ENCODE data around the gene THOC5.

Gene THOC5

DNA sequence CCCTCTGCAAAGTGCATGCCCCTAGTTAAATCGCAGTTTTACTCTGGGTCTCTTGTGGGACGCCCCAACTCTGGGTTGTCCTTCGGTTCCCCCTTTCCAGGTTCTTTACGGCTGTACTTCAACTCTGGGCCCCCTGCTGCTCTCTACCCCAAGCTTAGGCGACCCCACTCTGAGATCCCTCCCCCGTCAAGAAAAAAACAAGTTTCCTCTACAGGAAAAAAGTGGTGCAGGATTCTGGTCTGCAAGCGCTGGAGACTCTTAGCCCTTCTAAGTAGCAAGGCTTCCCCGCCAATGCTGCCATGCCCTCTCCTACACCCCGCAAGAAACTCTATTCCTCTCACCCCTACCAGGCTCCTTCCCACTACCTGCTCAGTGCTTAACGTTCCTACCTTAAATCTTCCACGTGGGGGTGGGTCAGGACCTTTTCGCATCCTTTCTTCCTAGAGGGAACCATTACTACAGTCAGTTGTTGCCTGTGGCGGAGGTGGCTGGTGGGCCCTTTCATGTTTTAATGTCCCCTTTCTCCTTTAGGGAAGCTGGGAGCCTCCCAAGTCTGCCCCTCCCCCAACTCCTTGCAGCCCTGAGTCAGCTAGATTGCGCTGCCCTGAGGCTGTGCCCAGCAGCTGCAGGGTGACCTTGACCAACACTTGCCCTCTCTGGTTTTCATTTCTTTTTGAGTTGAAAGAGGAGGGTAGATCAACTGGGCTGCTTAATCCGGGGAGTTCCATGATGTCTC lies 72.1 kb downstream of the THOC5 start:
- Histone ChIP-seq H3K4me3 (ENCODE audit: insufficient read depth, low read length, poor library complexity, severe bottlenecking) (no peak overlapping the region), H3K9me3 (ENCODE audit: insufficient read depth, low read length) (no peaks in the 10 kb centered on the region), H3K9me2 (replicated peaks; ENCODE audit: insufficient read depth, low read length) (no peaks in the 10 kb centered on the region), H3K36me3 (ENCODE audit: low read length) (no peaks in the 10 kb centered on the region), H3K27ac (ENCODE audit: low read depth, low read length) (no peak overlapping the region), H3K27me3 (ENCODE audit: low read length) (no peaks in the 10 kb centered on the region), H2AFZ (ENCODE audit: low read depth, low read length, severe bottlenecking) (no peak overlapping the region), H3K4me2 (ENCODE audit: low read depth, low read length, poor library complexity, severe bottlenecking) (no peak overlapping the region), H3F3A (ENCODE audit: insufficient read depth) (no peaks in the 10 kb centered on the region), H3K9ac (ENCODE audit: low read length) (no peak overlapping the region), H4K20me1 (ENCODE audit: low read depth, low read length) (no peaks in the 10 kb centered on the region), H3K79me2 (ENCODE audit: insufficient read depth, low read length) (no peaks in the 10 kb centered on the region)
- TF ChIP-seq, protein P1, sequence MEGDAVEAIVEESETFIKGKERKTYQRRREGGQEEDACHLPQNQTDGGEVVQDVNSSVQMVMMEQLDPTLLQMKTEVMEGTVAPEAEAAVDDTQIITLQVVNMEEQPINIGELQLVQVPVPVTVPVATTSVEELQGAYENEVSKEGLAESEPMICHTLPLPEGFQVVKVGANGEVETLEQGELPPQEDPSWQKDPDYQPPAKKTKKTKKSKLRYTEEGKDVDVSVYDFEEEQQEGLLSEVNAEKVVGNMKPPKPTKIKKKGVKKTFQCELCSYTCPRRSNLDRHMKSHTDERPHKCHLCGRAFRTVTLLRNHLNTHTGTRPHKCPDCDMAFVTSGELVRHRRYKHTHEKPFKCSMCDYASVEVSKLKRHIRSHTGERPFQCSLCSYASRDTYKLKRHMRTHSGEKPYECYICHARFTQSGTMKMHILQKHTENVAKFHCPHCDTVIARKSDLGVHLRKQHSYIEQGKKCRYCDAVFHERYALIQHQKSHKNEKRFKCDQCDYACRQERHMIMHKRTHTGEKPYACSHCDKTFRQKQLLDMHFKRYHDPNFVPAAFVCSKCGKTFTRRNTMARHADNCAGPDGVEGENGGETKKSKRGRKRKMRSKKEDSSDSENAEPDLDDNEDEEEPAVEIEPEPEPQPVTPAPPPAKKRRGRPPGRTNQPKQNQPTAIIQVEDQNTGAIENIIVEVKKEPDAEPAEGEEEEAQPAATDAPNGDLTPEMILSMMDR (IDR thresholded peaks at IDR 0.05; ENCODE audit: insufficient read depth, low read length, poor library complexity, severe bottlenecking), result no peak

DNA sequence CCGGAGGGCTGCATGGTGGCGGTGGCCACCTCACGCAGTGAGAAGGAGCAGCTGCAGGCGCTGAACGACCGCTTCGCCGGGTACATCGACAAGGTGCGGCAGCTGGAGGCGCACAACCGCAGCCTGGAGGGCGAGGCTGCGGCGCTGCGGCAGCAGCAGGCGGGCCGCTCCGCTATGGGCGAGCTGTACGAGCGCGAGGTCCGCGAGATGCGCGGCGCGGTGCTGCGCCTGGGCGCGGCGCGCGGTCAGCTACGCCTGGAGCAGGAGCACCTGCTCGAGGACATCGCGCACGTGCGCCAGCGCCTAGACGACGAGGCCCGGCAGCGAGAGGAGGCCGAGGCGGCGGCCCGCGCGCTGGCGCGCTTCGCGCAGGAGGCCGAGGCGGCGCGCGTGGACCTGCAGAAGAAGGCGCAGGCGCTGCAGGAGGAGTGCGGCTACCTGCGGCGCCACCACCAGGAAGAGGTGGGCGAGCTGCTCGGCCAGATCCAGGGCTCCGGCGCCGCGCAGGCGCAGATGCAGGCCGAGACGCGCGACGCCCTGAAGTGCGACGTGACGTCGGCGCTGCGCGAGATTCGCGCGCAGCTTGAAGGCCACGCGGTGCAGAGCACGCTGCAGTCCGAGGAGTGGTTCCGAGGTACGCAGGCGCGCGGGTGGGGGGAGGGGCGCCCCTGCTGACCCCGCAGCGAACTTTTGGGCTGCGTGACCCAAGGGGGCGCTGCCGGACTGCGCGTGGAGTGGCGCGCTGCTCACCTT lies 72.9 kb downstream of the THOC5 start:
- Histone ChIP-seq H3K27me3 (ENCODE audit: low read length) (no peaks in the 10 kb centered on the region), H3K36me3 (ENCODE audit: low read length) (no peaks in the 10 kb centered on the region), H3K9me2 (replicated peaks; ENCODE audit: insufficient read depth, low read length) (no peaks in the 10 kb centered on the region), H2AFZ (ENCODE audit: low read depth, low read length, severe bottlenecking) (no peak overlapping the region), H3K4me3 (ENCODE audit: insufficient read depth, low read length, poor library complexity, severe bottlenecking) (no peak overlapping the region), H3K79me2 (ENCODE audit: insufficient read depth, low read length) (no peaks in the 10 kb centered on the region), H3K9ac (ENCODE audit: low read length) (no peak overlapping the region), H3K9me3 (ENCODE audit: insufficient read depth, low read length) (no peaks in the 10 kb centered on the region), H3K27ac (ENCODE audit: low read depth, low read length) (no peak overlapping the region), H4K20me1 (ENCODE audit: low read depth, low read length) (no peaks in the 10 kb centered on the region), H3F3A (ENCODE audit: insufficient read depth) (no peaks in the 10 kb centered on the region), H3K4me2 (ENCODE audit: low read depth, low read length, poor library complexity, severe bottlenecking) (no peak overlapping the region)
- TF ChIP-seq, protein P1 (IDR thresholded peaks at IDR 0.05; ENCODE audit: insufficient read depth, low read length, poor library complexity, severe bottlenecking), result no peak
- no peak for TF ChIP-seq EZH2phosphoT487 (conservative IDR thresholded peaks at IDR 0.05; ENCODE audit: low read length)

DNA sequence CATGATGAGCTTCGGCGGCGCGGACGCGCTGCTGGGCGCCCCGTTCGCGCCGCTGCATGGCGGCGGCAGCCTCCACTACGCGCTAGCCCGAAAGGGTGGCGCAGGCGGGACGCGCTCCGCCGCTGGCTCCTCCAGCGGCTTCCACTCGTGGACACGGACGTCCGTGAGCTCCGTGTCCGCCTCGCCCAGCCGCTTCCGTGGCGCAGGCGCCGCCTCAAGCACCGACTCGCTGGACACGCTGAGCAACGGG lies 73.4 kb downstream of the THOC5 start:
- no peak overlapping the region for H2AFZ ChIP-seq (ENCODE audit: low read depth, low read length, severe bottlenecking)
- no peak for TF ChIP-seq EZH2phosphoT487 (conservative IDR thresholded peaks at IDR 0.05; ENCODE audit: low read length)
- TF ChIP-seq, protein P1 (IDR thresholded peaks at IDR 0.05; ENCODE audit: insufficient read depth, low read length, poor library complexity, severe bottlenecking), result no peak
- H3K79me2 ChIP-seq (ENCODE audit: insufficient read depth, low read length), result no peaks in the 10 kb centered on the region
- H3K9me3 ChIP-seq (ENCODE audit: insufficient read depth, low read length), result no peaks in the 10 kb centered on the region
- H3K4me3 ChIP-seq (ENCODE audit: insufficient read depth, low read length, poor library complexity, severe bottlenecking), result no peak overlapping the region
- H3K36me3 ChIP-seq (ENCODE audit: low read length), result no peaks in the 10 kb centered on the region
- no peaks in the 10 kb centered on the region for H3F3A ChIP-seq (ENCODE audit: insufficient read depth)
- no peak overlapping the region for H3K4me2 ChIP-seq (ENCODE audit: low read depth, low read length, poor library complexity, severe bottlenecking)
- H3K9me2 ChIP-seq (replicated peaks; ENCODE audit: insufficient read depth, low read length), result no peaks in the 10 kb centered on the region
- no peaks in the 10 kb centered on the region for H4K20me1 ChIP-seq (ENCODE audit: low read depth, low read length)
- no peak overlapping the region for H3K27ac ChIP-seq (ENCODE audit: low read depth, low read length)
- no peaks in the 10 kb centered on the region for H3K27me3 ChIP-seq (ENCODE audit: low read length)
- H3K9ac ChIP-seq (ENCODE audit: low read length), result no peak overlapping the region
